DMS53 (cell line): ENCODE measurements around the gene AMY2B.
"Not testable (repeated sequence)": the region's sequence is repeated elsewhere in the genome, so short reads cannot be mapped to it uniquely, and the experiment has no call there.

Experiments used
- DNase-seq: peaks from one replicate; lab custom pipeline; 2025; lab: John Stamatoyannopoulos, UW

AMY2B gene

GRCh38 chr1:103616994-103617477 lies 45.6 kb downstream of the AMY2B start, which contains the start of gene AMY2A:
AMY2A (plus strand) TSS chr1:103617427; CDS start chr1:103617441, 14 bp downstream.
- DNase-seq = not testable (repeated sequence)

- not testable (repeated sequence) for DNase-seq
Observed at GRCh38 chr1:103627436-103627835, 56.0 kb downstream of the AMY2B start.
